ENCODE data around the gene MRPL24. TPM values are rescaled to one million over a fixed set of nuclear protein-coding genes. Genes with fewer than 3 reads are reported as not detected.

MRPL24 gene
- total and polyA plus RNA-seq, 9 of the 15 experiments (the other 6 are each of a cell fraction or from before 2014, with no cell fraction given): 74.3 to 267 (median 113) TPM

DNA sequence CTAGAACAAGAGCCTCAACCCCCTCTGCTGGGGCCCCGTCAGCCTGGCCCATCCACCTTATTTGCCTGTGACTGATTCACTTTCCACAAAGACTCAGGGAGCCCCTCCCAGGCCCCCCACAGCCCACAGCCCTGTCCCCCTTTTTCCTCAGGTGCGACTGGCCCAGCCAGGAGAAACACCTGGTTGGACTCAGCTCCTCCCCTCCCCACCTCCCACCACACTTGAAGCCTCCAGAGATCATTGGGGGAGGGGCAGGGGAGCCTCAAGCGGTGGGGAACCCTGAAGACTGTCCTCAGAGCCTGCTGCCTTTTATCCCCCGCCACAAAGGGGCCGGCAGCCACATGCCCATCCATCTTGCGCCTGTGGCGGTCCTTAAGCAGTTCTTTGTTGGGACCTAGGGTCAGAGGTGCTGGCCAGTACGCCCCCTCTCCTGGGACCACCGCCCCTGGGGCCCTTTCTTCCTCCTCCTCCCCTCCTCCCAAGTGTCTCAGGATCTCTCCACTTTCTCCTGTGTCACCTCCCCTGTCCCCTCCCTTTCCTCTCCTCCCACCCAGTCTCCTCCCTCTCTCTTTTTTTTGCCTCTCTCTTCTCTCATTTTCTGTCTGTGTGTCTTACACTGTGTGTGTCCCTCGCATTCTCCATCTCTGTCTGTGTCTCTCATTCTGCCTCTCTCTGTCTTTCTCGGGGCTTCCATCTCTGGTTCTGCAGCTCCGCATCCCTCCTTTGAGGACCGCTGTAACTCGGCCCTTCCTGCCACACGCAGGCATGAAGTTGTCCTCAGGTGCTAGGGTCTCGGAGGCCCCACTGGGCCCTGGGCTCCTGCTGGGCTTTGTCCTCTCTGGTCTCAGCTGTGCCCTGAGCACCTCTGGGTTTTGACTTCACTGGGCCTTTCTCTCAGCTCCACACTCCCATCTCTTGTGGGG, 47.7 kb downstream of the MRPL24 start (continued):
- TF ChIP-seq, protein P1, sequence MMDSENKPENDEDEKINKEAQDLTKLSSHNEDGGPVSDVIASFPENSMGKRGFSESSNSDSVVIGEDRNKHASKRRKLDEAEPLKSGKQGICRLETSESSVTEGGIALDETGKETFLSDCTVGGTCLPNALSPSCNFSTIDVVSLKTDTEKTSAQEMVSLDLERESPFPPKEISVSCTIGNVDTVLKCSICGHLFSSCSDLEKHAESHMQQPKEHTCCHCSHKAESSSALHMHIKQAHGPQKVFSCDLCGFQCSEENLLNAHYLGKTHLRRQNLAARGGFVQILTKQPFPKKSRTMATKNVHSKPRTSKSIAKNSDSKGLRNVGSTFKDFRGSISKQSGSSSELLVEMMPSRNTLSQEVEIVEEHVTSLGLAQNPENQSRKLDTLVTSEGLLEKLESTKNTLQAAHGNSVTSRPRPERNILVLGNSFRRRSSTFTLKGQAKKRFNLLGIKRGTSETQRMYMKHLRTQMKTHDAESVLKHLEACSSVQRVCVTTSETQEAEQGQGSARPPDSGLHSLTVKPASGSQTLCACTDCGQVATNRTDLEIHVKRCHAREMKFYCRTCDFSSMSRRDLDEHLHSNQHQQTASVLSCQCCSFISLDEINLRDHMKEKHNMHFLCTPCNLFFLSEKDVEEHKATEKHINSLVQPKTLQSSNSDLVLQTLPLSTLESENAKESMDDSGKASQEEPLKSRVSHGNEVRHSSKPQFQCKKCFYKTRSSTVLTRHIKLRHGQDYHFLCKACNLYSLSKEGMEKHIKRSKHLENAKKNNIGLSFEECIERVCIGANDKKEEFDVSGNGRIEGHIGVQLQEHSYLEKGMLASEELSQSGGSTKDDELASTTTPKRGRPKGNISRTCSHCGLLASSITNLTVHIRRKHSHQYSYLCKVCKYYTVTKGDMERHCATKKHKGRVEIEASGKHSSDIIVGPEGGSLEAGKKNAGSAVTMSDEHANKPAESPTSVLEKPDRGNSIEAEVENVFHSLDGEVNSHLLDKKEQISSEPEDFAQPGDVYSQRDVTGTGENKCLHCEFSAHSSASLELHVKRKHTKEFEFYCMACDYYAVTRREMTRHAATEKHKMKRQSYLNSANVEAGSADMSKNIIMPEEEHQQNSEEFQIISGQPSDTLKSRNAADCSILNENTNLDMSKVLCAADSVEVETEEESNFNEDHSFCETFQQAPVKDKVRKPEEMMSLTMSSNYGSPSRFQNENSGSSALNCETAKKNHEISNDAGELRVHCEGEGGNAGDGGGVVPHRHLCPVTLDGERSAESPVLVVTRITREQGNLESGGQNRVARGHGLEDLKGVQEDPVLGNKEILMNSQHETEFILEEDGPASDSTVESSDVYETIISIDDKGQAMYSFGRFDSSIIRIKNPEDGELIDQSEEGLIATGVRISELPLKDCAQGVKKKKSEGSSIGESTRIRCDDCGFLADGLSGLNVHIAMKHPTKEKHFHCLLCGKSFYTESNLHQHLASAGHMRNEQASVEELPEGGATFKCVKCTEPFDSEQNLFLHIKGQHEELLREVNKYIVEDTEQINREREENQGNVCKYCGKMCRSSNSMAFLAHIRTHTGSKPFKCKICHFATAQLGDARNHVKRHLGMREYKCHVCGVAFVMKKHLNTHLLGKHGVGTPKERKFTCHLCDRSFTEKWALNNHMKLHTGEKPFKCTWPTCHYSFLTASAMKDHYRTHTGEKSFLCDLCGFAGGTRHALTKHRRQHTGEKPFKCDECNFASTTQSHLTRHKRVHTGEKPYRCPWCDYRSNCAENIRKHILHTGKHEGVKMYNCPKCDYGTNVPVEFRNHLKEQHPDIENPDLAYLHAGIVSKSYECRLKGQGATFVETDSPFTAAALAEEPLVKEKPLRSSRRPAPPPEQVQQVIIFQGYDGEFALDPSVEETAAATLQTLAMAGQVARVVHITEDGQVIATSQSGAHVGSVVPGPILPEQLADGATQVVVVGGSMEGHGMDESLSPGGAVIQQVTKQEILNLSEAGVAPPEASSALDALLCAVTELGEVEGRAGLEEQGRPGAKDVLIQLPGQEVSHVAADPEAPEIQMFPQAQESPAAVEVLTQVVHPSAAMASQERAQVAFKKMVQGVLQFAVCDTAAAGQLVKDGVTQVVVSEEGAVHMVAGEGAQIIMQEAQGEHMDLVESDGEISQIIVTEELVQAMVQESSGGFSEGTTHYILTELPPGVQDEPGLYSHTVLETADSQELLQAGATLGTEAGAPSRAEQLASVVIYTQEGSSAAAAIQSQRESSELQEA (IDR thresholded peaks at IDR 0.05; ENCODE audit: low read depth): peak; percentile 47; the same call in 1 of the 2 replicates
- peak; percentile 26; the same call in 1 of the 2 replicates for TF ChIP-seq MBD2 (IDR thresholded peaks at IDR 0.05; ENCODE audit: borderline replicate concordance, low read depth)
- TF ChIP-seq ADNP (tag; IDR thresholded peaks at IDR 0.05): no peak
- no peak for TF ChIP-seq ELF2 (CRISPR knock-in tag; IDR thresholded peaks at IDR 0.05)
- TF ChIP-seq, protein P2, sequence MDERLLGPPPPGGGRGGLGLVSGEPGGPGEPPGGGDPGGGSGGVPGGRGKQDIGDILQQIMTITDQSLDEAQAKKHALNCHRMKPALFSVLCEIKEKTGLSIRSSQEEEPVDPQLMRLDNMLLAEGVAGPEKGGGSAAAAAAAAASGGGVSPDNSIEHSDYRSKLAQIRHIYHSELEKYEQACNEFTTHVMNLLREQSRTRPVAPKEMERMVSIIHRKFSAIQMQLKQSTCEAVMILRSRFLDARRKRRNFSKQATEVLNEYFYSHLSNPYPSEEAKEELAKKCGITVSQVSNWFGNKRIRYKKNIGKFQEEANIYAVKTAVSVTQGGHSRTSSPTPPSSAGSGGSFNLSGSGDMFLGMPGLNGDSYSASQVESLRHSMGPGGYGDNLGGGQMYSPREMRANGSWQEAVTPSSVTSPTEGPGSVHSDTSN (CRISPR knock-in tag; IDR thresholded peaks at IDR 0.05; ENCODE audit: low read depth): no peak
- TF ChIP-seq, protein P2 (tag; conservative IDR thresholded peaks at IDR 0.05; ENCODE audit: low read depth): no peak
- no peak for TF ChIP-seq ZBTB17 (CRISPR knock-in tag; IDR thresholded peaks at IDR 0.05)
- no peak; the same call in 1 of the 2 replicates for TF ChIP-seq ZNF766 (CRISPR knock-in tag; conservative IDR thresholded peaks at IDR 0.05)
- TF ChIP-seq, protein P3, sequence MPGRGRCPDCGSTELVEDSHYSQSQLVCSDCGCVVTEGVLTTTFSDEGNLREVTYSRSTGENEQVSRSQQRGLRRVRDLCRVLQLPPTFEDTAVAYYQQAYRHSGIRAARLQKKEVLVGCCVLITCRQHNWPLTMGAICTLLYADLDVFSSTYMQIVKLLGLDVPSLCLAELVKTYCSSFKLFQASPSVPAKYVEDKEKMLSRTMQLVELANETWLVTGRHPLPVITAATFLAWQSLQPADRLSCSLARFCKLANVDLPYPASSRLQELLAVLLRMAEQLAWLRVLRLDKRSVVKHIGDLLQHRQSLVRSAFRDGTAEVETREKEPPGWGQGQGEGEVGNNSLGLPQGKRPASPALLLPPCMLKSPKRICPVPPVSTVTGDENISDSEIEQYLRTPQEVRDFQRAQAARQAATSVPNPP (IDR thresholded peaks at IDR 0.05; ENCODE audit: borderline replicate concordance, insufficient read depth, insufficient read length): no peak
- TF ChIP-seq ZNF507 (tag; conservative IDR thresholded peaks at IDR 0.05): no peak
- TF ChIP-seq, protein P4, sequence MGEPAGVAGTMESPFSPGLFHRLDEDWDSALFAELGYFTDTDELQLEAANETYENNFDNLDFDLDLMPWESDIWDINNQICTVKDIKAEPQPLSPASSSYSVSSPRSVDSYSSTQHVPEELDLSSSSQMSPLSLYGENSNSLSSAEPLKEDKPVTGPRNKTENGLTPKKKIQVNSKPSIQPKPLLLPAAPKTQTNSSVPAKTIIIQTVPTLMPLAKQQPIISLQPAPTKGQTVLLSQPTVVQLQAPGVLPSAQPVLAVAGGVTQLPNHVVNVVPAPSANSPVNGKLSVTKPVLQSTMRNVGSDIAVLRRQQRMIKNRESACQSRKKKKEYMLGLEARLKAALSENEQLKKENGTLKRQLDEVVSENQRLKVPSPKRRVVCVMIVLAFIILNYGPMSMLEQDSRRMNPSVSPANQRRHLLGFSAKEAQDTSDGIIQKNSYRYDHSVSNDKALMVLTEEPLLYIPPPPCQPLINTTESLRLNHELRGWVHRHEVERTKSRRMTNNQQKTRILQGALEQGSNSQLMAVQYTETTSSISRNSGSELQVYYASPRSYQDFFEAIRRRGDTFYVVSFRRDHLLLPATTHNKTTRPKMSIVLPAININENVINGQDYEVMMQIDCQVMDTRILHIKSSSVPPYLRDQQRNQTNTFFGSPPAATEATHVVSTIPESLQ (CRISPR knock-in tag; IDR thresholded peaks at IDR 0.05): no peak
- no peak for TF ChIP-seq C11orf30 (IDR thresholded peaks at IDR 0.05; ENCODE audit: low read depth)
